Cerebellar nuclear complex (tissue), 1 donor: ENCODE data around the gene CEACAM4.

ENCODE experiments used
- DNase-seq, 2 experiments: peaks; one replicate each; lab custom pipeline; 2025; lab: John Stamatoyannopoulos, UW

CEACAM4 gene

GRCh38 chr19:41617941-41618730 is 8.7 kb downstream of the CEACAM4 start:
- no peak for DNase-seq

DNA sequence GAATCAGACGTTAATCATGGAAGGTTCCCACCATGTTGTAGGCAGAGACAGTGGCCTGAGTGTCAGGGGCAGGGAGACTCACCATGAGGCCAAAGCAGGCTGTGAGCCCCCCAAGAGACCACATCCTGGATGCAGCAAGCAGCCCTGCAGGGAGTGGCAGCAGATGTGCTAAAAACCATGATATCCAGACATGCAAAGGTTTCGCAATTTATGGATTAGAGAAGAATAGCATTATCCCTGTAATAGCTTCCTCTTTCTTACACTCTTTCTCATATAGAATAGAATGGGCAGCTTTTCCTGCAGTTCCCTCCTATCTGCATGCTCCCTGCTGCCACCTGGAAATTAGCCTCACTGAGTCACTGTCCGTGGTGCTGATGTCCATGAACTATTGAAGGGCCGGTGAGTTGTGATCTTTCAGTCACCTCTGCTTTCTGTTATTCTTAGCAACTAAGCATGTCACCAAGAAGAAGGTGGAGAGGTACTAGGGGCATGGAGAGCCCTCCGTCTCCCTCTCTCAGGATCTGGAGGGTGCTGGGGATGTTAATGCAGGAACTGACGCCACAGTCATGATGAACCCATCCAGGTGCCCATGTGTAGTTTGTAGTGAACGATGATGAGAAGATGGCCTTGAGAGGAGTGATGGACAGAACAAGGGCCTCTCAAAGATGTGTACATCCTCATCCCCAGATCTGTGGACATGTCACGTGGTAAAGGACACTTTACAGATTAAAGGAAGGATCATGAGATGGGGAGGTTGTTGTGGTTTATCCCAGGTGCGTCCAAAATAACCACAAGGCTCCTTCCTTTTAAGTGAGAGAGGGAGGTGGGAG is 9.9 kb downstream of the CEACAM4 start:
- no peak for DNase-seq

DNA sequence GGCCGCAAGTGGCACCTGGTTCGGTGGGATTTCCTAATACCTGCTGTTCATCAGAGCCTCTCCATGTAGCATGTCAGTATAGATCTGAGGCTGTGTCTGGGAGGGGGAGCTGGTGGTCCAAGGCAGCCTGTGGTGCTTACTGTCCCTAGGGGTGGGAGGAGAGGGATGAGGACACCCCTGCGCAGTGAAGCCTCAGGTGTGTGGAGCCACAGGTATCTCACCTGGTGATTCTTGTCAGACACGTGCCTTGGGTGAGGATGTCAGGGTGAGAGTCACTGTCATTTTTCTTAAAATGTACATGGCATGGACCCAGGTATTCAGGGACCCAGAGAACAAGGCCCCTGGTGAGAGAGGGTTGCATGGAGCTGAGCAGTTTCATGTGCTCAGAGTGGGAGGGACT is 11.7 kb downstream of the CEACAM4 start:
- DNase-seq: no peak

DNA sequence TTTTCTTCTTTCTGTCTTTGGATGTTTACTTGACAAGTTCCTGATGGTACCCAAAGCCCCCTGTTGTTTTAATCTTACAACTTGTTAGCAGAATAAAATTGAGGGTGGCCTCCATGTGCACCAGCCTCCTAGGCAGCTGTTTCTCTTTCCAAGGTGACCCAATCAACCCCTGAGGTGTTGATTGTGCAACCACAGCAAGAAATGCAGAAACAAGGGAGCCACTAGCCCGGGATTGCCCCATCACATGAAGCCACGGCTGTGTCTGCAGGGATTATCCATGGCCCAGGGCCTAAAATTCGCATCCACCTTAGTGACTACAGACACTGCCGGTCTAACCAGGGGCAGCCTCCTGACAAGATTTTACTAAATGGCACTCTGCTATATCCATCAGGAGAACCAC is 14.4 kb downstream of the CEACAM4 start:
- no peak for DNase-seq

DNA sequence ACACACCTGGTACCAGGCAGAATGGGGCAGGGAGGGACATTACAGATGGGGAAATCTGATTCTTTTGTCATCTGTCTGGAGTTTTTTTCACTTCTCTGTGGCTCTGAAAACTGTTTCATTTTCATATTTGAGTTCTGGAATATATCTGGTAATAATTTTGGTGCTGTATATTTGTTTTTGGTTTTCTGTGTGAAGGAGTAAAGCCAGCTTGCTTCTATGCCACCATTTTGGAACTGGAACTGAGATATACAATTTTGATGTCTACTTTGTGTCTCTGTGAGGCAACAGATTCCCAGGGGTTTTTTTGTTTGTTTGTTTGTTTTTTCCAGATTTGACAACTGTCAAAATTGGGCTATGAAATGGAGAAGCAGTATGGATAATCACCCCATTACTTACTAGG is 16.1 kb downstream of the CEACAM4 start:
- no peak for DNase-seq

DNA sequence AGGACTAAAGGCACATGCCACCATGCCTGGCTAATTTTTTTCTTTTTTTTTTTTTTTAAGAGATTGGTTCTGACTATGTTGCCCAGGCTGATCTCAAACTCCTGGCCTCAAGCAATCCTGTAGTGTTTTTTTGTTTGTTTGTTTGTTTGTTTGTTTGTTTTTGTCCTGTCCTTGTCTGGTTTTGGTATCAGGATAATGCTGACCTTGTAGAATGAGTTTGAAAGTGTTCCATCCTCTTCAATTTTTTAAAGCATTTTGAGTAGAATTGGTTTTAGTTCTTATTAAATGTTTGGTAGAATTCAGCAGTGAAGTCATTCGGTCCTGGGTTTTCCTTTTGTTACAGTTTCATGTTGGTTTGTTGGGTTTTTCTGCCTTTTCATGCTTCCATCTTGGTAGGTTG is 19.2 kb downstream of the CEACAM4 start:
- DNase-seq: no peak

GRCh38 chr19:41606215-41606837 is 20.5 kb downstream of the CEACAM4 start:
- no peak for DNase-seq

DNA sequence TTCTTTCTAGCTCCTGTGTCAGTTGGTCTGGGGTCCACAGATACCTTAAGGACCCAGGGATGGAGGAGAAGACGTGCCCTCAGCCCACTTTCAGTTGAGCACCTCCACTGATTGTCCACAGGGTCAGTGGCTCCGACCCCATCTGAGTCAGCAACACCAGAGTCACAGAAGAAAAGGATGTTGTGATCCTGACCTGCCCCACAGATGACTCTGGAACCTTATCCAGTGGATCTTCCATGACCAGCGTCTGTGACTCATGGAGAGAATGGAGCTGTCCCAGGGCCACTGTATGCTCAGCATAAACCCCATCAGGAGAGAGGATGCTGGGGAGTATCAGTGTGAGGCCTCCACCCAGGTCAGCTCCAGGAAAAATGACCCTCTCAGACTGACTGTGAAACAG is 22.0 kb downstream of the CEACAM4 start:
- DNase-seq: no peak

DNA sequence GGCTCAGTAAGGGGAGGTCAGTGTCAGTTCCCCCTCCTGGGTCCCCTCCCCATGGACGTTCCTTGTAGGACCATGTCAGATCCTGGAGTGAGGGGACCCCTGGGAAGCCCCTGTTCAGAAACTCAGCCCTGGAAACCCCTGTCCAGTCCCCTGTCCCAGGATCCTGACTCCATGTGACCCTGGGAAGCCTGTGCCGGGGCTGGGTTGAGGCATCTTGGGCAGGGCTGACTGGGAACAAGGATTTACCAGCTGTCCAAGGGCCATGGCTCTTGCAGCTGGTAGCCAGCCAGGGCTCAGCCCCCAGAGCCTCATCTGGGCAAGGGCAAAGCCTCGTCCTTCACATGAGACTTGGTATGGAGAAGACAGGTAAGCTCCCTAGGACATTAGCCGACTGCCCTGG is 25.1 kb downstream of the CEACAM4 start:
- no peak for DNase-seq

DNA sequence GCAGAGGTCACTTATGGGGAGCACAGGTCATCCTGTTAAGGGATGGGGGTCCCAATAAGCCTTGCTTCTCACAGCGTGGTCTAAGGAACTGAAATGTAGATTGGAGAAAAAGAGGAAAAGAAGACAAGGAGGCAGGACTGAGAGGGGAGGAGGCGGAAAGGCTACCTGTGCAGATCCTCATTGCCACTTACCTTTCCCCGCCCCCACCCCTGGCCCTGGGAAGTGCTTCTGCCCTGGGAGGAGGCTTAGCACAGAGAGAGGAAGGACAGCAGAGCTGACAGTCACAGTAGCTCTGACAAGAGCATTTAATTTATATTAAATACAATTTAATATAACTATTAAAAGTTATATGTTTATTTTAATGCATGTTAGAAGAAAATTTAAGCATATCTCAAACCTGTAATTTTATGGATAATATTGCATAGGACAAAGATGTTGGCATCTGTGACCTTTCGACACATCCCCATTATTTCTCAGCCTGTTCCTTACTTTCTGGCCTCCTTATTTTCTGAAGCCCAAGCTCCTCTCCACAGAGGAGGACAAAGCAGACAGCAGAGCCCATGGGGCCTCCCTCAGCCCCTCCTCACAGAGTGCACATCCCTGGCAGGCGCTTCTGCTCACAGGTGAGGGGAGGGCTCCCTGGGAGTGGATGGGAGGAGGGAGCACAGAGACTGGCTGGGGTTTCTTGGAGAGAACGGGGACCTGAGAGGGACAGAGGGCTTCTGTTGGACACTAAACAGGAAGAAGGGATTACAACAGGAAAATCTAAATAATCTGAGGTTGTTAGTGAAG is 27.5 kb downstream of the CEACAM4 start:
- no peak for DNase-seq

DNA sequence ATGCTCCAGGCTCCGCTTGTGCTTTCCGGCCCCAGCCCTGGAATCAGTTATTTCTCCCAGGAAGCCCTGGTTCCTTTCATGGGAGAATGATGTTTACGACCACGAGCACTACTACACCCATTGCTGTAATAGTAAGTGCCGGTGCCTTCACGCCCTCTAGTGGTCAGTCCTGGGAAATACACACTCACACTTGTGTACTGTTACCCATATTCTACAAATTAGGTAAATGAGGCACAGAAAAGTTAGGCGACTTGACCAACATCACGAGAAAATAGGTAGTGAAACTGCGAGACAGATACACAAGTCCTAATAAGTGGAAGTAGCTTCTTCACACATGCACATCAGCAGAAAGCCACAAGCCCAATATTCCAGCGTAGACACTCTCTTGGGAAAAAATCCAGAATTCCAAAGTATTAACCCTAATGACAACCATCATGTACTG is 29.3 kb downstream of the CEACAM4 start:
- no peak for DNase-seq

- no peak for DNase-seq
Measured at GRCh38 chr19:41595890-41596280, 31.0 kb downstream of the CEACAM4 start.

DNA sequence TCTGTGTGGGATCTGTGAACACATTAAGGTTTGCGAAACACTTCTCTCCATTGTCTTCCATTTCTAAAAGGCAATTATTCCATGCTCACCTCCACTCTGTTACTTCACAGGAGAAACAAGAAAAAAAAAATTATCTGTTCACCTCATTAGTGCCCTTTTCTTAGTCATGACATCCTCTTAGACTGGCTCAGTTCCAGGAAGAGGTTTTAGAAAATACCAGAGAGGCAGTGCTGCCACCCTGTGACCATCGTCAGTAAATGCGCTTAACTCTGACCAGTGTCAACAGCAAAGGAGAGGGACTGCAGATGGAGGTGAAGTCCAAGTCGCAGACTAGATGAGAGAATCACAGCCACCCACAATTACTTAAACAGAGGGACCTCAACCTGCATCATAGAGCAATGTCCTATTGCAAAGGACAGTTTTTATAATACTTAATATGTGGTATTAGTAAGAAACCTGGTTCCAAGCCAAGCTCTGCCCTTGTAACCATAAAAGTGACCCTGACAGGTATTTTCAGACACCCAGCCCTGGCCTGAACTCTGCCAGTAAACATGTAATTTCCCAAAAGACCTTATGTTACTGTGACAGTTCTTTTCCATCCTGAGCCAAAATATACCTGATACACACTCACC is 31.5 kb downstream of the CEACAM4 start:
- DNase-seq: no peak

DNA sequence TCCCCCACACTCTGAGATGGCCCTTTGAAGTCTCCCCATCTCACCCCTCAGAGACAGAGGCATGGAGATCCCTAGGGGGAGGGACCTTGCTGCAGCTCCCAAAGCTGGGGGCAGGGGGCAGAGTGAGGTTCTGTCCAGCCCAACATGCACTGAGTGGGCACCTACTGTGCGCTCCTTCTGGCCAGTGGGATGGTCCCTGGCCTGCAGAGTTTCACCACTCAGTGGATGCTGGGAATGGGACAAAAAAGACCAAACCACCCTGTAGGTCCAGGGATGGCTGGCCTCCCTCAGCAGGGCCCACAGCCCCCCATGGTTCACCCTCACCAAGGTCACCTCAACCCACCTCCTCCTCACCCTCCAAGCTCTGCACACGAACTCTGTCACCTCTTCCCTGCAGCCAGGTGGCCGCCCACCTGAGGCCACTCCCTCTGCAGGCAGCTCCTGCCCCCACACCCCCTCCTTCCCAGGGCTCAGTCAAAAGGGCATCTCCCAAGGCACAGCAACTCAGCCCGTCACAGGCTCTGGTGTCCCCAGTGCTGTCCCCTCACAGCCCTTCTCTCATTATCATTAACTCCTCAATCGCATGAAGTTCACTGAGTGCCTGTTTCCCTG is 34.8 kb downstream of the CEACAM4 start:
- DNase-seq: no peak

GRCh38 chr19:41590936-41591335 is 35.9 kb downstream of the CEACAM4 start:
- DNase-seq: no peak

DNA sequence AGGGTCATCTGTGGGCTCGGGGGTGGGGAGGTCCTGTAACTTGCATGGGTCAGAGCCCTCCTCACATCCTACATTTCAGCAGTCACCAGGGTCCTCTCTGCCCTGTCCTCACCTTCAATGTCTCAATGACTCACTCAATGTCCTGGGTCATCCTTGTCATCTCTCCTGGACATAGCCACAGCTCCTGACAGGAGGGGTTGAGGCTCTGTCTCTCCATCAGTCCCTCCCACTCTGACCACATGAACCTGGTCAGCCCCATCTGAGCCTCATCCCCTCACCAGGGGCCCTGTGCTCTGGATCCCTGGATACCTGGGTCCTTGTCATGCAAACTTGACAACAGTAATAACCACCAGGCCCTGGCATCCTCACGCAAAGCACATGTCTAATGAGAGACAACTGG is 37.5 kb downstream of the CEACAM4 start:
- DNase-seq: no peak

GRCh38 chr19:41588497-41589209 is 38.2 kb downstream of the CEACAM4 start:
- DNase-seq: no peak

- DNase-seq: no peak
Measured at GRCh38 chr19:41587838-41588210, 39.0 kb downstream of the CEACAM4 start.

- DNase-seq: no peak
Measured at GRCh38 chr19:41587101-41587837, 39.6 kb downstream of the CEACAM4 start.

DNA sequence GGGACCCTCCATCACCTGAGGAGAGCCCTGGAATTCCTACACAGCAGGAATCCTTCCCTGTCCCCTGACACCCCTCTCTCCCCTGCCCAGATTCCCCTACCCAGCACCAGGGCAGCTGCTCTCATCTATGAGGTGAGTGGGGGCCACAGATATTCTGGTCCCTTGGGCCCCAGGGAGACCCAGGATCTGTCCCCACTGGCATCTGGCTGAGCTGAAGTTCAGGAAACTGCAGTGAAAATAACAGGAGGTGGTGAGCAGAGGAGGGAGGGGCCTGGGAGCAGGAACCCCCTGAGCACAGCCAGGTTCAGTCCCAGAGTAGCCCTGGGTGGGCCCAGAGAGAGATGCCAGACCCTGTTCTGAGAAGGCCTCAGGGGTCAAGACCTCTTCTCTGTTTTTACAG is 40.8 kb downstream of the CEACAM4 start:
- no peak for DNase-seq
